Right hindlimb (tissue), 1 donor: Measurements from ENCODE around the gene ADAM8.

Experiments
- DNase-seq: peaks from one replicate; pipeline ENCODE4 v3.0.0-alpha.2; 2018

ADAM8 gene

GRCh38 chr10:133308421-133309099 is 31.9 kb upstream of the ADAM8 start, which contains the start of the genes TUBGCP2 and ZNF511:
Gene TUBGCP2 (minus strand): TSS chr10:133308872. CDS start chr10:133302941, 5,931 bp downstream.
Gene ZNF511 (plus strand): TSS chr10:133308914. CDS start chr10:133308944, 30 bp downstream.
- peak; percentile 92 for DNase-seq

GRCh38 chr10:133307776-133308420 is 31.2 kb upstream of the ADAM8 start:
- peak; percentile 68 for DNase-seq

- no peak for DNase-seq
These were observed 30.3 kb upstream of the ADAM8 start for GRCh38 chr10:133306941-133307379.

- no peak for DNase-seq
These were observed 29.4 kb upstream of the ADAM8 start for GRCh38 chr10:133306097-133306476.

- no peak for DNase-seq
These were observed 26.5 kb upstream of the ADAM8 start for GRCh38 chr10:133303206-133303605.

GRCh38 chr10:133302230-133302629 is 25.6 kb upstream of the ADAM8 start:
- DNase-seq: no peak

GRCh38 chr10:133299738-133300137 is 23.1 kb upstream of the ADAM8 start:
- DNase-seq: no peak

GRCh38 chr10:133299224-133299623 is 22.6 kb upstream of the ADAM8 start:
- no peak for DNase-seq

- DNase-seq: no peak
These were observed 21.8 kb upstream of the ADAM8 start for GRCh38 chr10:133298466-133298865.

GRCh38 chr10:133297504-133297903 is 20.8 kb upstream of the ADAM8 start:
- DNase-seq: no peak

- DNase-seq: no peak
These were observed 19.0 kb upstream of the ADAM8 start for GRCh38 chr10:133295426-133296320.

- DNase-seq: no peak
These were observed 17.5 kb upstream of the ADAM8 start for GRCh38 chr10:133294189-133294588.

GRCh38 chr10:133293810-133294119 is 17.1 kb upstream of the ADAM8 start:
- no peak for DNase-seq

GRCh38 chr10:133292919-133293809 is 16.5 kb upstream of the ADAM8 start:
- no peak for DNase-seq

- DNase-seq: no peak
These were observed 13.1 kb upstream of the ADAM8 start for GRCh38 chr10:133289761-133290160.

GRCh38 chr10:133287832-133288500 is 11.3 kb upstream of the ADAM8 start:
- no peak for DNase-seq

GRCh38 chr10:133286366-133286765 is 9.7 kb upstream of the ADAM8 start:
- DNase-seq: no peak

- no peak for DNase-seq
These were observed 8.5 kb upstream of the ADAM8 start for GRCh38 chr10:133285217-133285616.

- DNase-seq: no peak
These were observed 7.3 kb upstream of the ADAM8 start for GRCh38 chr10:133283931-133284330.

GRCh38 chr10:133282846-133283390 is 6.2 kb upstream of the ADAM8 start:
- no peak for DNase-seq

GRCh38 chr10:133281628-133282372 is 5.1 kb upstream of the ADAM8 start:
- DNase-seq: no peak
